HG02870 (cell line): Measurements from ENCODE around the gene CLNS1A.
"Not testable (repeated sequence)": the region's sequence is repeated elsewhere in the genome, so short reads cannot be mapped to it uniquely, and the experiment has no call there.

Experiments
- ATAC-seq: cut with Tn5 transposase; IDR thresholded peaks from one replicate; pipeline ENCODE4 v1.9.1; 2021; ENCODE audit warnings: mild to moderate bottlenecking, moderate library complexity; ENCODE audit not compliant: unreplicated experiment

Gene CLNS1A

DNA sequence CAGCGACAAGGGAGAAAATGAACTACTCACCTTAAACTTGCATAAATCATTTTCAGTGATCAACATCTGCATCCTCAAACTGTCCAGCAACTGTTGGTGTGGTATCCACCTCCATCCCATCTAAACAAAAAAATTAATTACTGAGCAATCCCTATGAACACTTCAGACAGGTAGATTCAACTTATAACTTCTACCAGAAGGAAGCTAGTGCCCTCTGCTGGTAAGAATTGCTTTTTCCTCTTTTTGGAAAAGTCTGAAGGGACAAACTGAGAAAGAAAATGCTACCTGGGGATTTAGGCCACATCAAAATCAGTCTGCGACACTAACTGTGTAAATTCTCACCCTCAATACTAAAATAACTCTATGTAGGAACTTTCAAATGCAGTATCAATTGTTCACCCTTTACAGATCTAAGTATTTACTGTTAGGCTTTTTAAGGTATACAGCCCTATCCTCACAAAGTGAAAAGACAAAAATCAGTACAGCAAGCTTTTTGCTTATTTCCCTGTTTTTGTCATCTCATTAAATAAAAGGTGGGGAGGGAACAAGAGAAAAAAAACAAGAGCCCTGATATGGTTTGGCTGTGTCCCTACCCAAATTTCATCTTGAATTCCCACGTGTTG lies 17.9 kb downstream of the CLNS1A start:
- ATAC-seq: no peak

- ATAC-seq: no peak
Observed at GRCh38 chr11:77617892-77618291, 19.7 kb downstream of the CLNS1A start.

- no peak for ATAC-seq
Observed at GRCh38 chr11:77611921-77612320, 25.7 kb downstream of the CLNS1A start.

DNA sequence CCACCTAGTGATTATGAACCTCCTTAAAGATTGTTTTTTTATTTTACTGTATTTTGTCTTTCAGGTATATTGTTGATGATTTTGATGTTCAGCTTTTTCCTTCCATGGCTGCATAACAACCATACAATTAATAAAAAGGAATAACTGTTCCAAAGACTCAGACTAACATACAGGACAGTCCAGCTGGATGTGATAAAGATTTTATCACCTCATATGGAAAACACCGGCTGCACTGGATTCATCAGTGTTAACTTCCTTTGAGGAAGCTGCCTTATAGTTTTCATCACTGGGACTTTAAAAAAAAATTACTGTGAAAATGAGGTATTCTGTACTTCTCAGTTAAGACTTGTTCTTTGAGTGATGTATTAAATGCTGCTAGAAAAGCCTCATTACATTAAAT lies 28.4 kb downstream of the CLNS1A start:
- no peak for ATAC-seq

DNA sequence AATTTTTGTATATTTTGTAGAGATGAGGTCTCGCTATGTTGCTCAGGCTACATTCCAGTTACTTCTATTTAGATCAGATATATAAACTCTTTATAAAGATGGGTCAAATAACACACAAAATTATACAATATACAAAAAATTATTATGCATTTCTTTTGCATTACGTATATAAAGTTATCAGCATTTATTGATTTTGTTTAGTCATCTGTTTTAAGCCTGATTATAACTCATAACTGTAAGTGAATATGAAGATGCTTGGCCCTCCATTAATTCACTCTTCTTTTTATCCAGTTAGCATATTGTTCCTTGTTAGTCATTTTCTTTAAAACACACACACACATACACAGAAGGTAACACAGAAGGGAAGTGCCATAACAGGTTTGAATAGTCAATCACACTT lies 33.3 kb downstream of the CLNS1A start:
- no peak for ATAC-seq

- no peak for ATAC-seq
Observed at GRCh38 chr11:77602381-77603088, 35.1 kb downstream of the CLNS1A start.

DNA sequence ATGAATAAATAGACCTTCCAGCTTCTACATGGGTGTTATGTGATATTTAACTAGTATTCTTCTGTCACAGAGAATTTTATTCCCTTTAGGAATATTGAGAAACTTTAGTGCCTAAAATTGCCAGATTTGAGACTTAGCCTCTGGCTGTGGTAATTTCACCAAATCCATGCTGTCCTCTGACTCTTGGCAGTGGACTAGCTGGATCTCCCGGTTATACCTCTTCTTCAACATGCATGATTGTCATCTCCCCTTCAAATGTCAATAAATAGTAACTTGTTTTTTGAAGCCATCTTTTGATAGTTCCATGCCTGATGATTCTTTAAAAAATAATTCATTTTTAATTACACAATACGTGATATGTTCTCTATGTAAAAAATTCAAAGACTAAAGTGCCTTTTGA lies 39.4 kb downstream of the CLNS1A start:
- ATAC-seq: no peak

- no peak for ATAC-seq
Observed at GRCh38 chr11:77596626-77597025, 41.0 kb downstream of the CLNS1A start.

DNA sequence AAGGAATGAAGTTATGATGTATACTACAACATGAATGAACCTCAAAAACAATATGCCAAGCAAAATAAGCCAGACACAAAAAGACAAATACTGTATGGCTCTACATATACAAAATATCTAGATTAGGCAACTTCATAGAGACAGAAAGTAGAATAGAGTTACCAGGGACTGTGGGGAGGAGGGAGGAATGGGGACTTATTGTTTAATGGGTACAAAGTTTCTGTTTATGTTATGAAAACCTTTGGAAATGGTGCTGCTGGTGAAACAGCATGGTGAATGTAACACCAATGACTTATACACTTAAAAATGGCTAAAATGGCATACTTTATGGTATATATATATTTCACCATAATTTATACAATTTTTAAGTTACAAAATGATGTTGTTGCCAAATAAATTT lies 43.7 kb downstream of the CLNS1A start:
- ATAC-seq: no peak

DNA sequence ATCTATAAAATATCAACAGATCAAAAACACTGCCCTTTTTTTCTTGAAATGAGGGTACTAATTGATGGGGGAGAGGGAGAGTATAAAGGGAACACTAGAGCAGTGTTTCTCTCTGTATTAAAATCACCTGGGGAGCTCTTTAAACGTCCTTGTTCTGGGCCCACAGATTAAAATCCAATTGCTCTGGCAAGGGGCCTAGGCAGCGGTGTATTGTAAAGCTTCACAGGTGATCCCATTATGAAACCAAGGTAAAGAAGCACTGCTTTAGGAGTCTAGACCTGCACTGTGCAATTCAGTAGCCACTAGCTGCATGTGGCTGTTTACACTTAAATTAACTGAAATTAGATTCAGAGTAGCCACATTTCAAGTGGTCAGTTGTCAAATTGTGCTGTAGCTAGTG lies 44.9 kb downstream of the CLNS1A start:
- ATAC-seq: no peak

GRCh38 chr11:77590194-77590782 lies 47.3 kb downstream of the CLNS1A start:
- ATAC-seq: no peak

DNA sequence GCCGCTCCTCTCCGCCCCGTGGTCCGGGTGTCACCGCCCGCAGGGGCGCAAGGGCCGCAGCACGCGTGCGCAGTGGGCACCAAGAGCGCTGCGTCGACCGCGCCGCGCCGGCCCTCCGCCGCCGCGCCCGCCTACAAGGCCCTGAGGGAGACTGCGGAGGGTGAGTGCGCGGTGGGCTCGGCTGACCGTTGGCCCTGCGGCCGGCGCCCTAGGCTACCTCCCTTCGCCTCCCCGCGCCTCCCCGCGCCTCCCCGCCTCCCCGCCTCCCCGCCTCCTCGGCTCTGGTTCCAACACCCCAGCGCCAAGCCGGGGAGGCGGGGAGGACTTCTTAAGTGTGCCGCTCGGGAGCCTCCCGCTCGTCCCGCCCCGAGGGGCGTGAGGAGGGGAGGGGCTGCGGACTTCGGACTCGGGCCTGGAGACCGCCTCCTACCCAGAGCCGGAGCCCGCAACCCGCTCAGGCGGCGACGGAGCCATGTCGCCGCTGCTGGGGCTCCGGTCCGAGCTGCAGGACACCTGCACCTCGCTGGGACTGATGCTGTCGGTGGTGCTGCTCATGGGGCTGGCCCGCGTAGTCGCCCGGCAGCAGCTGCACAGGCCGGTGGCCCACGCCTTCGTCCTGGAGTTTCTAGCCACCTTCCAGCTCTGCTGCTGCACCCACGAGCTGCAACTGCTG lies 47.9 kb downstream of the CLNS1A start, which contains the start of gene AQP11:
Gene AQP11, plus strand, starts transcription at position 433 of the 673 bp plus-strand sequence. Its CDS starts 40 bp downstream, at position 473.
- ATAC-seq: peak; percentile 84

- peak; percentile 25 for ATAC-seq
Observed at GRCh38 chr11:77589181-77589520, 48.4 kb downstream of the CLNS1A start.

- no peak for ATAC-seq
Observed at GRCh38 chr11:77580712-77581337, 56.8 kb downstream of the CLNS1A start.

GRCh38 chr11:77575428-77575827 lies 62.2 kb downstream of the CLNS1A start:
- not testable (repeated sequence) for ATAC-seq

GRCh38 chr11:77570896-77571295 lies 66.7 kb downstream of the CLNS1A start:
- ATAC-seq: not testable (repeated sequence)

- no peak for ATAC-seq
Observed at GRCh38 chr11:77569676-77570070, 67.9 kb downstream of the CLNS1A start.

- no peak for ATAC-seq
Observed at GRCh38 chr11:77568916-77569675, 68.5 kb downstream of the CLNS1A start.

DNA sequence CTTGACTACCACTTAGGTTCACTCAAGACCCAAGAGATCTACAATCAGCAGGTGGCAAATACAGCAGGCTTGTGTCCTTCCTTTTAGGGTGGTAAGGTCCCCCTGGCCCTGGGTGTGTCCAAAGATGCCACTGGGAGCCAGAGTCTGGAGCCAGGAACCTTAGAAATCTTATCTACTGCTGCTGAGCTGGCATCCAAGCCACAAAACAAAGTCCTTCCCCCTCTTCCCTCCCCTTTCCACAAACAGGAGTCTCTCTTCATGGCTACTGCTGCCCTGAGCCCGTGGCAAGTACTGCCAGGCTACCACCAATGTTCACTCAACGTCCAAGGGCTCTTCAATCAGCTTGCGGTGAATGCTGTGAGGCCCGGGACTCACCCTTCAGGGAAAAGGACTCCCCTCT lies 69.3 kb downstream of the CLNS1A start:
- ATAC-seq: no peak
